SU-DHL-6 (cell line): ENCODE results near the gene EP300.

Source experiments
- EZH2phosphoT487 ChIP-seq: fragments of 200-600 bp; sonication (generic), shearing (Covaris generic); conservative IDR thresholded peaks from 2 replicates; pipeline ENCODE4 v1.6.1; 2018; ENCODE audit warnings: mild to moderate bottlenecking, antibody characterized with exemption, low read length, moderate library complexity, mixed read lengths
- TF ChIP-seq, protein P1 (sequence below): fragments of 200-600 bp; sonication (generic); IDR thresholded peaks from one replicate; pipeline ENCODE4 v1.5.1; 2017; ENCODE audit warnings: antibody characterized with exemption, mild to moderate bottlenecking, low read length, moderate library complexity; ENCODE audit not compliant: insufficient read depth, poor library complexity, severe bottlenecking

DNA sequence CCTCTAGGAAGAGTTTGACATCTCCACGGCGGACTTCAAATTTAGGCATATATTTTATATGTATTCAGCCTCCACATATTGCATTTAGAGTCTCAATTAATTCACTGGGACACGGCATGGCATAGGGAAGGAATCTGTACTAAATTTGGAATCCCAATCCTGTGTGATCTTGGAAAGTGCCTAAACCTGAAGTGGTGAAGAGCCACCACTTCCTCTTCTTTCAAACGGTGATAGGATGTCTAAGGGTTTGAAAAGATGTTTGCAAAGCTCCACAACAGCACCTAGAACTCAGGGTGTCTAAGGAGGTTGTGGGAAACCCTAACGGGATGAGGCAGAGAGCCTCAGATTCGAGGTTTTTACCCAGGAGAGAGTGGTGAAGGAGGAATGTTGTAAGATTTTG, 111.7 kb downstream of the EP300 start:
- TF ChIP-seq, protein P1, sequence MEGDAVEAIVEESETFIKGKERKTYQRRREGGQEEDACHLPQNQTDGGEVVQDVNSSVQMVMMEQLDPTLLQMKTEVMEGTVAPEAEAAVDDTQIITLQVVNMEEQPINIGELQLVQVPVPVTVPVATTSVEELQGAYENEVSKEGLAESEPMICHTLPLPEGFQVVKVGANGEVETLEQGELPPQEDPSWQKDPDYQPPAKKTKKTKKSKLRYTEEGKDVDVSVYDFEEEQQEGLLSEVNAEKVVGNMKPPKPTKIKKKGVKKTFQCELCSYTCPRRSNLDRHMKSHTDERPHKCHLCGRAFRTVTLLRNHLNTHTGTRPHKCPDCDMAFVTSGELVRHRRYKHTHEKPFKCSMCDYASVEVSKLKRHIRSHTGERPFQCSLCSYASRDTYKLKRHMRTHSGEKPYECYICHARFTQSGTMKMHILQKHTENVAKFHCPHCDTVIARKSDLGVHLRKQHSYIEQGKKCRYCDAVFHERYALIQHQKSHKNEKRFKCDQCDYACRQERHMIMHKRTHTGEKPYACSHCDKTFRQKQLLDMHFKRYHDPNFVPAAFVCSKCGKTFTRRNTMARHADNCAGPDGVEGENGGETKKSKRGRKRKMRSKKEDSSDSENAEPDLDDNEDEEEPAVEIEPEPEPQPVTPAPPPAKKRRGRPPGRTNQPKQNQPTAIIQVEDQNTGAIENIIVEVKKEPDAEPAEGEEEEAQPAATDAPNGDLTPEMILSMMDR, result no peak
- TF ChIP-seq EZH2phosphoT487, result no peak
